ELR (cell line): ENCODE measurements around the gene ICOSLG.
"Not testable (repeated sequence)": the region's sequence is repeated elsewhere in the genome, so short reads cannot be mapped to it uniquely, and the experiment has no call there.

Experiments
- DNase-seq: peaks from one replicate; pipeline ENCODE4 v3.0.0-alpha.2; 2015; ENCODE audit warnings: low read depth

The ICOSLG gene, protein sequence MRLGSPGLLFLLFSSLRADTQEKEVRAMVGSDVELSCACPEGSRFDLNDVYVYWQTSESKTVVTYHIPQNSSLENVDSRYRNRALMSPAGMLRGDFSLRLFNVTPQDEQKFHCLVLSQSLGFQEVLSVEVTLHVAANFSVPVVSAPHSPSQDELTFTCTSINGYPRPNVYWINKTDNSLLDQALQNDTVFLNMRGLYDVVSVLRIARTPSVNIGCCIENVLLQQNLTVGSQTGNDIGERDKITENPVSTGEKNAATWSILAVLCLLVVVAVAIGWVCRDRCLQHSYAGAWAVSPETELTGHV

GRCh38 chr21:44240842-44241241, at the start of gene ICOSLG:
TSS of gene ICOSLG (minus strand) at chr21:44240943. CDS start at chr21:44240817, 126 bp downstream.
- not testable (repeated sequence) for DNase-seq

DNA sequence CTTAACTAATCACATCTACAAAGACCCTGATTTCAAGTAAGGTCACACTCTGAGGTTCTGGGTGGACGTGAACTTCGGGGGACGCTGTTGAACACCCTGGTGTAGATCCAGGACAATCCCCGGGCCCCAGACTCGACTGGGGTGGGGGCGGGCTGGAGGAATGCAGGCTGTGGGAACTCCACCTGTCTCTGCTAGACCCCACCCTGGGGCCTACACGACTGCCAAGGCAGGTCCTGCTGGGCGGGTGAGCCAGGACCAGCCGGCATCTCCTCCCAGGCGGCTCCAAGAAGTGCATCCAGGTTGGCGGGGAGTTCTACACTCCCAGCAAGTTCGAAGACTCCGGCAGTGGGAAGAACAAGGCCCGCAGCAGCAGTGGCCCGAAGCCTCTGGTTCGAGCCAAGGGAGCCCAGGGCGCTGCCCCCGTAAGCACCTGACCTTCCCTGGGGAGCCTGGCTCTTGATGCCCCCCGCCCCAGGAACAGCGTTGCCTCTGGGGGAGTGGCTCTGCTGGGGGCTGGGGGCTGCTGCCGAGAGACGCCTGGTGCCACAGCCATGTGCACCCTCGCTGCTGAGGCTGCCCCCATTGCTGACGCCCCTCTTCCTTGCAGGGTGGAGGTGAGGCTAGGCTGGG, 48.8 kb upstream of the ICOSLG start:
- DNase-seq = no peak

- DNase-seq = no peak
Measured at GRCh38 chr21:44288251-44289110, 47.7 kb upstream of the ICOSLG start.

- no peak for DNase-seq
Measured at GRCh38 chr21:44286716-44287632, 46.2 kb upstream of the ICOSLG start.

GRCh38 chr21:44286086-44286715, 45.5 kb upstream of the ICOSLG start:
- DNase-seq = no peak

DNA sequence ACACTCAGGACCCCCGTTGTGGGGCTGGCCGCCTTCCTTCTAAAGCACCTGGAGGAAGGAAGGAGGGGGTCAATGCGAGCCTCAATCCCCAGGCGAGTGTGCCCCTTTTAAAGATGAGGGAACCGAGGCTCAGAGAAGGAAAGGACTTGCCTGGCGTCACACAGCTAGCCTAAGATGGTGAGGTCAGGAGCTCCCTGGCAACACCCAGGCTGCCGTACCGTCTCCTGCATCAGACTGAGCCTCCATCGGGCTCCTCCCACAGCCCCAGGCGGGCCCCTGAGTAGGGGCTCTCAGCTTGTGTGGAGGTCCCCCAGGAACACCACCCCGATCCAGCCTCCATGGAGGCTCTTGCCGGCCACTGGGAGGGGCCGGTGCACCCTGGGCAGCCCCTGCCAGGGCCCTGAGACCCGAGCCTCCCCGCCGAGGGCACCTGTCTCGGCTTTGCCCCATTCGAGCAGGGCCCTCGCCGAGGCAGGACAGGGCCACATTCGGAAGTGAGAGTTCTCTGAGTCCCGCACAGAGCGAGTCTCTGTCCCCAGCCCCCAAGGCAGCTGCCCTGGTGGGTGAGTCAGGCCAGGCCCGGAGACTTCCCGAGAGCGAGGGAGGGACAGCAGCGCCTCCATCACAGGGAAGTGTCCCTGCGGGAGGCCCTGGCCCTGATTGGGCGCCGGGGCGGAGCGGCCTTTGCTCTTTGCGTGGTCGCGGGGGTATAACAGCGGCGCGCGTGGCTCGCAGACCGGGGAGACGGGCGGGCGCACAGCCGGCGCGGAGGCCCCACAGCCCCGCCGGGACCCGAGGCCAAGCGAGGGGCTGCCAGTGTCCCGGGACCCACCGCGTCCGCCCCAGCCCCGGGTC, 44.6 kb upstream of the ICOSLG start, which contains the start of gene AIRE:
Gene AIRE, plus strand, starts transcription at position 739 of the 855 bp plus-strand sequence. CDS start 131 bp downstream, outside the sequence.
- peak; percentile 54 for DNase-seq

DNA sequence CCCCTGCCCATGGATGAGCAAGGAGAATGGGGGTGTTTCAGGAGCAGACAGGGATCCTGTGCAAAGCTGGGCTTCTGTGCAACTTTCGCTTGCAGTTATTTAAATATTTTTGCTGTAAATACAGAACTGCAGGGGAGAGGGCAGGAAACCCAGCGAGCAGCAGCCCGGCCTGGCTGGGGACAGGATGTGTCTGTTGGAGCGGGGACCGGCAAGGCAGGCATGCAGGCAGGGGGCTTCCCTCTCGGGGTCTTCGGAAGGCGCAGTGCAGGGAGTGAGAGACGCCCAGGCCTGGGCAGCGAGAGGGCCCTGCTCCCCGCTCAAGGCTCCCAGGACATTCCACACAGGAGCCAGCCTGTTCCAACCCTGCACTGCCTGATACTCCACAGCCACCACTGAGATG, 43.2 kb upstream of the ICOSLG start:
- DNase-seq = no peak

DNA sequence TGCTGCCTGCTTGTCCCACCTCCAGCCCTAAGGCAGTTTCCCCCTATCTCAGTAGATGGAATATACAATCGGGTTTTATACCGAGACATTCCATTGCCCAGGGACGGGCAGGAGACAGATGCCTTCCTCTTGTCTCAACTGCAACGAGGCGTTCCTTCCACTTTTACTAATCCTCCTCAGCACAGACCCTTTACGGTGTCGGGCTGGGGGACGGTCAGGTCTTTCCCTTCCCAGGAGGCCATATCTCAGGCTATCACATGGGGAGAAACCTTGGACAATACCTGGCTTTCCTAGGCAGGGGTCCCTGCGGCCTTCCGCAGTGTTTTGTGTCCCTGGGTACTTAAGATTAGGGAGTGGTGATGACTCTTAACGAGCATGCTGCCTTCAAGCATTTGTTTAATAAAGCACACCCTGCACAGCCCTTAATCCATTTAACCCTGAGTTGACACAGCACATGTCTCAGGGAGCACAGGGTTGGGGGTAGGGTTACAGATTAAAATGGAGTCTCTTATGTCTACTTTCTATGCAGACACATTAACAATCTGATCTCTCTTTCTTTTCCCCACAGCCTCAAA, 42.6 kb upstream of the ICOSLG start:
- DNase-seq = not testable (repeated sequence)

- DNase-seq = no peak
Measured at GRCh38 chr21:44282370-44282769, 41.6 kb upstream of the ICOSLG start.

DNA sequence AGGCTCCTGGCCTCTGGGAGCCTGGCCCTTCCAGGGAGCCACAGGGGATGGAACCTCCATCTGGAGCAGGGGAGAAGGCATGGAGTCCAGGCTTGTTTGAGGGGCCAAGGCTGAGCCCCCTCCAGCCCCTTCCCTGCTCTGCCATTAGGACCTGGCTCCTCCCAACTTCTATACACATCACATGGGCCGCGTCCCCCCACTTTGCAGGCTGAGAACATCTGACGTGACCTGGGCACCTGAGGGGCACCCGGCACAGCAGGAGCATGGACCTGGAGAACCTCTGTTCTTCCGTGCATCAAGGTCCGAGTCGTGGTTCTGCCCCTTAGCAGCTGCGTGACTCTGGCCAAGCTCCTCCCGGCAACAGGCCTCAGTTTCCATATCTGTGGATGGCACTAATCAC, 41.1 kb upstream of the ICOSLG start:
- DNase-seq = no peak

DNA sequence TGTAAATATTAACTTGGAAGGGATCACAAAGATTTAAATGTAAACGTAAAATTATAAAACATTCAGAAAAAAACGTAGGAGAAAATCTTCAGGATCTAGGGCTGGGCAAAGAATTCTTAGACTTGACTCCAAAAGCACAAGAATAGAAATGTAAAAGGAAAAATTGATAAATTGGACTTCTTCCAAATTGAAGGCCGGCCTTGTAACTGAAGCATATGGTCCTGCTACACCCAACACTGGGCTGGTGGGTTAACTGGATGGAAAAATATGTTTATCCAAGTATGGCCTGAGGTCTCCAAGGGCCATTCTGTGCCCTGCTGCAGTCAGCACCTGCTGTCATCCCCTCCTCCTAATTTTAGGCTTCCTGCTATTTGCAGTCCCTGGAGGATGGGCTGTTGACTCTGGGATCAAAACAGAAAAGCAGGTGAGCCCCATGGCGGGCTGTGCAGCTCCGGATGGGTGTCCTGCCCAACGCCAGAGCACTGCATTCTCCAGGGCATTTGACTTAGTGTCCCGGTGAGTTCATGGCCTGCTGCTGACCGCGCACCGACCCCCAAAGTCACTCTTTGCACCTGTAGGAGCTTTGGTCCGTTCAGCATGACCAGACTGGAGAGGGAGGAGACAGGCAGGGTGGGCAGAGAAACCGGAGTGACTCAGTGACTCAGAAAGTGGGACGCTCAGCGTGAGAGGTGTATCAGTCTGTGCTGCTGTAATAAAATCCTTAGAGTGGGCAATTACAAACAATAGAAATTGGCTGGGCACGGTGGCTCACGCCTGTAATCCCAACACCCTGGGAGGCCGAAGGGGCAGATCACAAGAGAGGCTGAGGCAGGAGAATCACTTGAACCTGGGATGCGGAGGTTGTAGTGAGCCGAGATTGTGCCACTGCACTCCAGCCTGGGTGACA, 38.9 kb upstream of the ICOSLG start:
- DNase-seq = no peak

DNA sequence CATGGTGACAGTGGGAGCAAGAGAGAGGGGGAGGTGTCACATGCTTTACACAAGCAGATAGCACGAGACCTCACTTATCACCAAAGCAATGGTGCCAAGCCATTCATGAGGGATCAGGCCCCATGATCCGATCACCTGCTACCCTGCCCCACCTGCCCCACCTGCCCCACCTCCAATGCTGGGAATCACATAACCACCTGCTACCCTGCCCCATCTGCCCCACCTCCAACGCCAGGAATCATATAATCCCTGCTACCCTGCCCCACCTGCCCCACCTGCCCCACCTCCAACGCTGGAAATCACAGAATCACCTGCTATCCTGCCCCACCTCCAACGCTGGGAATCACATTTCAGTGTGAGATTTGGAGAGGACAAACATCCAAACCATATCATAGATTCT, 34.3 kb upstream of the ICOSLG start:
- no peak for DNase-seq

DNA sequence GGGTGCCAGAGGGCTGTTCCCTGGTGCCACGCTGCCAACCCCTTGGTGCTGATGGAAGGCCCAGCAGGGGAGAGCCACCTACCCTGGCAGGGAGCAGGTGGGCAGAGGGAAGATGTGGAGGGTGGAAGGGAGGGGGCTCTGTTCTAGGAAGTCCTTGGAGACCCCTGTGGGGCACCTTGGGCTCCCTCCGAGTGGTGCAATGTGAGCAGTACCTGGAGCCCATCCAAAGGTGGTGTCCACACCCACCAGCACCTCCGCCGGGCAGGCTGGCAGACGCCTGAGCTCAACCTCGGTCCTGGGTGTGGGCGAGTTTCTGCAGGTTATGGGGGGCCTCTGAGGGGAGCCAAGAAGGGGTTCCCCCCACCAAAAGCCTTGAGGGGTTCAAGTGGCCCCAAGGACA, 32.3 kb upstream of the ICOSLG start:
- DNase-seq = no peak

- no peak for DNase-seq
Measured at GRCh38 chr21:44272284-44272858, 31.6 kb upstream of the ICOSLG start.

- DNase-seq = no peak
Measured at GRCh38 chr21:44271558-44272283, 31.0 kb upstream of the ICOSLG start.

- DNase-seq = no peak
Measured at GRCh38 chr21:44269090-44269489, 28.3 kb upstream of the ICOSLG start.

- DNase-seq = peak; percentile 12
Measured at GRCh38 chr21:44267655-44268142, 27.0 kb upstream of the ICOSLG start.
